ENCODE data around the gene TRDN. TPM values are rescaled to one million over a fixed set of nuclear protein-coding genes. Genes with fewer than 3 reads are reported as not detected.

TRDN gene
- total RNA-seq, 1 donor from 2014 or later = 0.06 TPM

GRCh38 chr6:123527406-123527805, 109.3 kb downstream of the TRDN start:
- Histone ChIP-seq H3K27me3 (no peaks in the 10 kb centered on the region), H3K4me2 (no peak overlapping the region), H3K9me3 (ENCODE audit: low read depth) (no peaks in the 10 kb centered on the region), H3K4me1 (no peaks in the 10 kb centered on the region), H3K36me3 (no peaks in the 10 kb centered on the region), H3K9ac (no peak overlapping the region), H2AFZ (replicated peaks) (no peak overlapping the region), H4K20me1 (ENCODE audit: low read depth) (no peaks in the 10 kb centered on the region), H3K79me2 (ENCODE audit: low read depth) (no peaks in the 10 kb centered on the region), H3F3A (ENCODE audit: low read depth) (no peaks in the 10 kb centered on the region), H3K27ac (no peak overlapping the region), H3K4me3 (no peak overlapping the region)
- H3K4me1 Mint-ChIP-seq = peaks cover 4% of the 10 kb centered on the region
- H3K9me3 Mint-ChIP-seq = no peaks in the 10 kb centered on the region
- no peak overlapping the region for H3K27ac Mint-ChIP-seq
- TF ChIP-seq EZH2 (IDR thresholded peaks at IDR 0.05) (no peak), EZH2phosphoT487 (IDR thresholded peaks at IDR 0.05) (no peak)
- TF ChIP-seq, protein P1, sequence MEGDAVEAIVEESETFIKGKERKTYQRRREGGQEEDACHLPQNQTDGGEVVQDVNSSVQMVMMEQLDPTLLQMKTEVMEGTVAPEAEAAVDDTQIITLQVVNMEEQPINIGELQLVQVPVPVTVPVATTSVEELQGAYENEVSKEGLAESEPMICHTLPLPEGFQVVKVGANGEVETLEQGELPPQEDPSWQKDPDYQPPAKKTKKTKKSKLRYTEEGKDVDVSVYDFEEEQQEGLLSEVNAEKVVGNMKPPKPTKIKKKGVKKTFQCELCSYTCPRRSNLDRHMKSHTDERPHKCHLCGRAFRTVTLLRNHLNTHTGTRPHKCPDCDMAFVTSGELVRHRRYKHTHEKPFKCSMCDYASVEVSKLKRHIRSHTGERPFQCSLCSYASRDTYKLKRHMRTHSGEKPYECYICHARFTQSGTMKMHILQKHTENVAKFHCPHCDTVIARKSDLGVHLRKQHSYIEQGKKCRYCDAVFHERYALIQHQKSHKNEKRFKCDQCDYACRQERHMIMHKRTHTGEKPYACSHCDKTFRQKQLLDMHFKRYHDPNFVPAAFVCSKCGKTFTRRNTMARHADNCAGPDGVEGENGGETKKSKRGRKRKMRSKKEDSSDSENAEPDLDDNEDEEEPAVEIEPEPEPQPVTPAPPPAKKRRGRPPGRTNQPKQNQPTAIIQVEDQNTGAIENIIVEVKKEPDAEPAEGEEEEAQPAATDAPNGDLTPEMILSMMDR (IDR thresholded peaks at IDR 0.05) = no peak
- no peaks in the 10 kb centered on the region for H3K36me3 Mint-ChIP-seq
- no peak overlapping the region for H3K4me3 Mint-ChIP-seq
- no peak for DNase-seq (ENCODE audit: low spot score)
- no peaks in the 10 kb centered on the region for H3K27me3 Mint-ChIP-seq (ENCODE audit: insufficient read depth, low read depth)

GRCh38 chr6:123526128-123526527, 110.6 kb downstream of the TRDN start:
- no peaks in the 10 kb centered on the region for H3K79me2 ChIP-seq (ENCODE audit: low read depth)
- Mint-ChIP-seq H3K4me3 (no peak overlapping the region), H3K9me3 (no peaks in the 10 kb centered on the region), H3K27me3 (ENCODE audit: insufficient read depth, low read depth) (no peaks in the 10 kb centered on the region), H3K36me3 (no peaks in the 10 kb centered on the region), H3K4me1 (peaks cover 4% of the 10 kb centered on the region), H3K27ac (no peak overlapping the region)
- H3K27ac ChIP-seq = no peak overlapping the region
- H3K4me2 ChIP-seq = no peak overlapping the region
- TF ChIP-seq EZH2 (IDR thresholded peaks at IDR 0.05) = no peak
- no peaks in the 10 kb centered on the region for H3K9me3 ChIP-seq (ENCODE audit: low read depth)
- no peak overlapping the region for H3K4me3 ChIP-seq
- H3F3A ChIP-seq (ENCODE audit: low read depth) = no peaks in the 10 kb centered on the region
- no peak for DNase-seq (ENCODE audit: low spot score)
- no peaks in the 10 kb centered on the region for H3K27me3 ChIP-seq
- no peaks in the 10 kb centered on the region for H3K36me3 ChIP-seq
- H3K9ac ChIP-seq = no peak overlapping the region
- H2AFZ ChIP-seq (replicated peaks) = no peak overlapping the region
- no peaks in the 10 kb centered on the region for H4K20me1 ChIP-seq (ENCODE audit: low read depth)
- H3K4me1 ChIP-seq = no peaks in the 10 kb centered on the region

GRCh38 chr6:123524781-123525180, 112.0 kb downstream of the TRDN start:
- Histone ChIP-seq H3K4me2 (no peak overlapping the region), H2AFZ (replicated peaks) (no peak overlapping the region), H4K20me1 (ENCODE audit: low read depth) (no peaks in the 10 kb centered on the region), H3K79me2 (ENCODE audit: low read depth) (no peaks in the 10 kb centered on the region), H3K9ac (no peak overlapping the region), H3F3A (ENCODE audit: low read depth) (no peaks in the 10 kb centered on the region), H3K27ac (no peak overlapping the region), H3K4me3 (no peak overlapping the region), H3K27me3 (no peaks in the 10 kb centered on the region), H3K9me3 (ENCODE audit: low read depth) (no peaks in the 10 kb centered on the region), H3K36me3 (no peaks in the 10 kb centered on the region), H3K4me1 (no peaks in the 10 kb centered on the region)
- peaks cover 4% of the 10 kb centered on the region for H3K4me1 Mint-ChIP-seq
- H3K27me3 Mint-ChIP-seq (ENCODE audit: insufficient read depth, low read depth) = no peaks in the 10 kb centered on the region
- no peak overlapping the region for H3K27ac Mint-ChIP-seq
- H3K36me3 Mint-ChIP-seq = no peaks in the 10 kb centered on the region
- H3K9me3 Mint-ChIP-seq = no peaks in the 10 kb centered on the region
- DNase-seq (ENCODE audit: low spot score) = no peak
- TF ChIP-seq EZH2phosphoT487 (IDR thresholded peaks at IDR 0.05) (no peak), EZH2 (IDR thresholded peaks at IDR 0.05) (no peak)
- TF ChIP-seq, protein P1 (IDR thresholded peaks at IDR 0.05) = no peak
- no peak overlapping the region for H3K4me3 Mint-ChIP-seq

DNA sequence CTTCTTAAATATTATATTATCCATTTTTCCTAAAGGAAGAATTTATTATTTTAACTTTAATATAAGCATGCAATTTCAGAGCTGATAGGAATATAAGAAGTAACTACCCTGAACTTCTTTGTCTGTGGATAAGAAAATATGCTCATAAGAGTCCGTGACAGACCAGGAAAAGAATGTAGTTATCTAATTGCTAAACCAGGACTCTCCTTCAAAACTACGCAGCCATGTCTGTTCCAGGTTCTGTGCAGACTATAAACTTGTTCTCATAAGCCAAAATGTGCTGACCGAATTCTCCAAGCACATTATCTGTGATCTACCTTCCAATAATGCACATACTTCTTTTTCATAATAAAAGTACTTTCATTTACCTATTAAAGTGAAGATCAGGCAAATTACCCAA, 116.5 kb downstream of the TRDN start:
- no peak for DNase-seq (ENCODE audit: low spot score)
- Histone ChIP-seq H3K9ac (no peak overlapping the region), H3K4me1 (peaks cover 10% of the 10 kb centered on the region), H3K79me2 (ENCODE audit: low read depth) (no peaks in the 10 kb centered on the region), H2AFZ (replicated peaks) (no peak overlapping the region), H3F3A (ENCODE audit: low read depth) (no peaks in the 10 kb centered on the region), H3K27ac (no peak overlapping the region), H3K4me2 (no peak overlapping the region), H3K27me3 (no peaks in the 10 kb centered on the region), H3K9me3 (ENCODE audit: low read depth) (no peaks in the 10 kb centered on the region), H3K36me3 (no peaks in the 10 kb centered on the region), H4K20me1 (ENCODE audit: low read depth) (no peaks in the 10 kb centered on the region), H3K4me3 (no peak overlapping the region)
- Mint-ChIP-seq H3K27ac (no peak overlapping the region), H3K4me1 (no peaks in the 10 kb centered on the region), H3K4me3 (no peak overlapping the region), H3K36me3 (no peaks in the 10 kb centered on the region), H3K9me3 (no peaks in the 10 kb centered on the region), H3K27me3 (ENCODE audit: insufficient read depth, low read depth) (no peaks in the 10 kb centered on the region)
- TF ChIP-seq EZH2phosphoT487 (IDR thresholded peaks at IDR 0.05) (no peak), EZH2 (IDR thresholded peaks at IDR 0.05) (no peak)
- TF ChIP-seq, protein P1 (IDR thresholded peaks at IDR 0.05) = no peak
